ENCODE measurements around the gene USP22. TPM values are rescaled to one million over a fixed set of nuclear protein-coding genes. Genes with fewer than 3 reads are reported as not detected.

Gene USP22
- total and polyA plus RNA-seq, 8 donors, result 22.7 to 102 (median 75.5) TPM

GRCh38 chr17:21035406-21035805, 7.4 kb downstream of the USP22 start:
- FAIRE-seq (no peak), ATAC-seq (no peak), DNase-seq (no peak)
- TF ChIP-seq, protein P1, sequence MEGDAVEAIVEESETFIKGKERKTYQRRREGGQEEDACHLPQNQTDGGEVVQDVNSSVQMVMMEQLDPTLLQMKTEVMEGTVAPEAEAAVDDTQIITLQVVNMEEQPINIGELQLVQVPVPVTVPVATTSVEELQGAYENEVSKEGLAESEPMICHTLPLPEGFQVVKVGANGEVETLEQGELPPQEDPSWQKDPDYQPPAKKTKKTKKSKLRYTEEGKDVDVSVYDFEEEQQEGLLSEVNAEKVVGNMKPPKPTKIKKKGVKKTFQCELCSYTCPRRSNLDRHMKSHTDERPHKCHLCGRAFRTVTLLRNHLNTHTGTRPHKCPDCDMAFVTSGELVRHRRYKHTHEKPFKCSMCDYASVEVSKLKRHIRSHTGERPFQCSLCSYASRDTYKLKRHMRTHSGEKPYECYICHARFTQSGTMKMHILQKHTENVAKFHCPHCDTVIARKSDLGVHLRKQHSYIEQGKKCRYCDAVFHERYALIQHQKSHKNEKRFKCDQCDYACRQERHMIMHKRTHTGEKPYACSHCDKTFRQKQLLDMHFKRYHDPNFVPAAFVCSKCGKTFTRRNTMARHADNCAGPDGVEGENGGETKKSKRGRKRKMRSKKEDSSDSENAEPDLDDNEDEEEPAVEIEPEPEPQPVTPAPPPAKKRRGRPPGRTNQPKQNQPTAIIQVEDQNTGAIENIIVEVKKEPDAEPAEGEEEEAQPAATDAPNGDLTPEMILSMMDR (IDR thresholded peaks at IDR 0.05), result no peak
- Histone ChIP-seq H3K4me1 (peaks cover 7 to 82% (median 34%) of the 10 kb centered on the region in 3 donors), H3K27me3 (no peaks in the 10 kb centered on the region), H3K4me3 (no peak overlapping the region), H3K36me3 (no peaks in the 10 kb centered on the region), H3K9me3 (no peaks in the 10 kb centered on the region), H3K27ac (no peak overlapping the region)
- WGBS, 2 donors, result 79 to 81% methylated on average over 7 of the region's 7 CpGs
- intact Hi-C loops (cut with DNase I), result loop anchor here in 1 of 3 donors (5.0 kb wide), 1 partner anchor 38 kb away; no protein-coding TSS in a partner anchor

GRCh38 chr17:21034340-21035235, 8.2 kb downstream of the USP22 start:
- WGBS, 2 donors, result 57 to 65% methylated on average over 13 of the region's 13 CpGs

DNA sequence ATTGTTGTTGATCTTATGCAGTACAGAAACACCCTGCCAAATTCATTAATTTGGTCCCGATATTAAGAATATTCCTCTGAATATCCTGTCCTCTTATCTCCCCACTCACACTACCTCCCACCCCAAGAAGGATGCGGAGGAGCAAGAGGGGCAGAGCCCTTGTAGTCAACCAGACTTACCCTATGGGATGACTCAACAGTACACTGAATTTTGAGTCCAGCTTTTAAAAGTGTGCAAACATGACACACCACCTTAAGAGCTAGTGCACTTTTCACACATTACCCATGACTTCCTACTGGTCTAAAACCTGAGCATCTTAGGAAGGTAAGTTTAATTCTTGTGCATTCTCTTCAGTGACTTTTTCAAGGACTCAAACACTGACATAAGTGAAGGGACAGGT, 9.5 kb downstream of the USP22 start:
- Histone ChIP-seq H3K27ac (no peak overlapping the region), H3K4me1 (peaks cover 17 to 82% (median 40%) of the 10 kb centered on the region in 3 donors), H3K9me3 (no peaks in the 10 kb centered on the region), H3K36me3 (no peaks in the 10 kb centered on the region), H3K4me3 (no peak overlapping the region), H3K27me3 (no peaks in the 10 kb centered on the region)
- intact Hi-C loops (cut with DNase I), result no loop called here
- FAIRE-seq (no peak), ATAC-seq (no peak), DNase-seq (no peak)
- whole genome bisulfite sequencing, 2 donors, result 74 to 79% methylated on average over 2 of the region's 2 CpGs
- TF ChIP-seq, protein P1 (IDR thresholded peaks at IDR 0.05), result no peak

More at GRCh38 chr17:21034340-21035235, 8.2 kb downstream of the USP22 start:
- DNase-seq (no peak), FAIRE-seq (no peak), ATAC-seq (peak in 2 of 4 donors; percentile 5 to 25)
- H3K27me3 ChIP-seq, result no peaks in the 10 kb centered on the region
- no peak overlapping the region for H3K4me3 ChIP-seq
- no peaks in the 10 kb centered on the region for H3K36me3 ChIP-seq
- intact Hi-C loops (cut with DNase I), result loop anchor here in 1 of 3 donors (5.0 kb wide), 1 partner anchor 37 kb away; no protein-coding TSS in a partner anchor
- TF ChIP-seq, protein P1 (IDR thresholded peaks at IDR 0.05), result no peak
- no peak overlapping the region for H3K27ac ChIP-seq
- peaks cover 12 to 83% (median 36%) of the 10 kb centered on the region in 3 donors for H3K4me1 ChIP-seq
- no peaks in the 10 kb centered on the region for H3K9me3 ChIP-seq

DNA sequence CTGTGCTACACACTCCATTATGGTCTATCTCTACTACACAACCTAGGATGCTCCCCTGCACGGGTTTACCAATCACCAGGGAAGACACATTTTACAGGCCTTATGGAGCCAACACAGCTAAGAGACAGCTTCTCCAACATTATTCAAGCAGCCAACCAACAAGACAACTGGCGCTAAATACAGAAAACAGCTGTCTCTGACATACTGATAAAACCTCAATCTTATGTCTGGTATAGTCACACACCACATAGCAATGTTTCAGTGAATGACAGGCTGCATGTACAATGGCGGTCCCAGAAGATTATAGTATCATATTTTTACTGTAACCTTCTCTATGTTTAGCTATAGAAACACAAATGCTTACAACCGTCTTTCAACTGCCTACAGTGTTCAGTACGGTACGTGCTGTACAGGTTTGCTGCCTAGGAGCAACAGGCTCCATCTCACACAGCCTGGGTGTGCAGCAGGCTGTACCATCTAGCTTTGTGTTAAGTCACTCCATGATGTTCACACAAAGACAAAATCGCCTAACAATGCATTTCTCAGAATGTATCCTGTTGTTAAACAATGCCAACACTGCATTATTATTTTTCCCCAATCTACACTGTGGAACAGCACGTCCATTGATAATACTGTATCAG, 10.9 kb downstream of the USP22 start:
- no peaks in the 10 kb centered on the region for H3K27me3 ChIP-seq
- FAIRE-seq, result no peak

More for the DNA sequence above, 10.9 kb downstream of the USP22 start:
- Histone ChIP-seq H3K27ac (no peak overlapping the region), H3K4me3 (no peak overlapping the region), H3K4me1 (peaks cover 14 to 70% (median 40%) of the 10 kb centered on the region in 3 donors), H3K36me3 (peaks cover 0 to 14% (median 0%) of the 10 kb centered on the region in 3 donors), H3K9me3 (no peaks in the 10 kb centered on the region)
- ATAC-seq (no peak), DNase-seq (no peak)
- intact Hi-C loops (cut with DNase I), result no loop called here
- WGBS, 2 donors, result 64 to 76% methylated on average over 8 of the region's 8 CpGs
- TF ChIP-seq, protein P1 (IDR thresholded peaks at IDR 0.05), result no peak

Measured in pancreas (tissue), 10 donors.